Fibroblast of peridontal ligament (primary cell): Measurements from ENCODE around the gene DUSP16.
"Not testable (repeated sequence)": the region's sequence is repeated elsewhere in the genome, so short reads cannot be mapped to it uniquely, and the experiment has no call there.

Source experiments
- DNase-seq: peaks from one replicate; pipeline ENCODE4 v3.0.0-alpha.2; 2010; ENCODE audit errors: extremely low read depth

DUSP16 gene, protein sequence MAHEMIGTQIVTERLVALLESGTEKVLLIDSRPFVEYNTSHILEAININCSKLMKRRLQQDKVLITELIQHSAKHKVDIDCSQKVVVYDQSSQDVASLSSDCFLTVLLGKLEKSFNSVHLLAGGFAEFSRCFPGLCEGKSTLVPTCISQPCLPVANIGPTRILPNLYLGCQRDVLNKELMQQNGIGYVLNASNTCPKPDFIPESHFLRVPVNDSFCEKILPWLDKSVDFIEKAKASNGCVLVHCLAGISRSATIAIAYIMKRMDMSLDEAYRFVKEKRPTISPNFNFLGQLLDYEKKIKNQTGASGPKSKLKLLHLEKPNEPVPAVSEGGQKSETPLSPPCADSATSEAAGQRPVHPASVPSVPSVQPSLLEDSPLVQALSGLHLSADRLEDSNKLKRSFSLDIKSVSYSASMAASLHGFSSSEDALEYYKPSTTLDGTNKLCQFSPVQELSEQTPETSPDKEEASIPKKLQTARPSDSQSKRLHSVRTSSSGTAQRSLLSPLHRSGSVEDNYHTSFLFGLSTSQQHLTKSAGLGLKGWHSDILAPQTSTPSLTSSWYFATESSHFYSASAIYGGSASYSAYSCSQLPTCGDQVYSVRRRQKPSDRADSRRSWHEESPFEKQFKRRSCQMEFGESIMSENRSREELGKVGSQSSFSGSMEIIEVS

DNA sequence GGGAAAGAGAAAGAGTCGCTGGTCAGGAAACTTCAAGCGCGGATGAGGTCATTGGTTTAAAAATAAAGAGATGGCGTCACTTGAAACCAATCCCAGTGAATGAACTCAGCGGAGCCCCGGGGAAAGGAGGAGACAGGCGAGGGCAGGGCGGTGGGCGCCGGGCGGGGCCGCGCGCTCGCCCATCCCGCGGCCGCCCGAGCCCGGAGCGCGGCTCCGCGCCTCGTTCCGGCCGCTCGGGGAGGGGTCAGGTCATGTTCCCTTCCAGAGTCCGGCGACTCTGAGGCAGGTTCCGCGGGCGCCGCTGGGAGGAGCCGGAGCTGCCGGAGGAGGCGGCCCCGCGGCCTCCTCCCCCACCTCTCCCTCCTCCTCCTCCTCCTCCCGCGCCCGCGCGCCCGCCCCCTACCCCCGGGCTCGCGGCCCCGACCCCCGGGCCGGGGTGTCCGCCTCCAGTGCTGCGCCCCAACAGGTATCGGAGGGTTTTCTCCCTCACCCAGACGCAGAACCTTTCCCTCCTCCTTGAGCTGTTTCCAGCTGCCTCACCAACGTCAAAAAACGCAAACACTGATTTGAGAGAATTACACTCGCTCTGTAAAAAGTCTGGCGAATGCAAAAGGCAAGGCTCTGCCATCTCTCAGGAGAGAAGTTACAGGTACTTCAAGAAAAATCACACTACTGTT lies at the start of gene DUSP16:
DUSP16 (minus strand) TSS at position 279 of the 677 bp plus-strand sequence. CDS start 41,765 bp downstream, outside the sequence.
- DNase-seq: peak; percentile 98

DNA sequence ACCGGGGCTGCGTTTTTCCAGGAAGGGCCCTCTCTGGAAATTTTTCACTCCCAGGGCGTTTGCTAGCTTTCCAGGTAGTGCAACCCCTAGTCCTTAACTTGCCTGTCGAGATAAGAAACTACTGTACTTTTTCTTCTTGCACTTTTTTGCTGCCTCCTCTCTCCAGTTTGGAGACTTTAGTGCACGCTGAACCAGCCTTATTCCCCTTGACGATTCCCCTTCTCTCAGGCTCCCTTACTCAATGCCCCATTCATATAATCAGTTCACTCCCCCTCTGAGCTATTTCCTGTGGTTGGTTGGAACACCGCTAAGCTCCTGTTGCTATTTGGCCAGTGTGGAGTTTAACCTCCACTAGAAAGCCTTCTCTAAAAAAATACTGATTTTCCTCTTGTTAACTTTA lies 49.7 kb upstream of the DUSP16 start:
- peak; percentile 63 for DNase-seq

DNA sequence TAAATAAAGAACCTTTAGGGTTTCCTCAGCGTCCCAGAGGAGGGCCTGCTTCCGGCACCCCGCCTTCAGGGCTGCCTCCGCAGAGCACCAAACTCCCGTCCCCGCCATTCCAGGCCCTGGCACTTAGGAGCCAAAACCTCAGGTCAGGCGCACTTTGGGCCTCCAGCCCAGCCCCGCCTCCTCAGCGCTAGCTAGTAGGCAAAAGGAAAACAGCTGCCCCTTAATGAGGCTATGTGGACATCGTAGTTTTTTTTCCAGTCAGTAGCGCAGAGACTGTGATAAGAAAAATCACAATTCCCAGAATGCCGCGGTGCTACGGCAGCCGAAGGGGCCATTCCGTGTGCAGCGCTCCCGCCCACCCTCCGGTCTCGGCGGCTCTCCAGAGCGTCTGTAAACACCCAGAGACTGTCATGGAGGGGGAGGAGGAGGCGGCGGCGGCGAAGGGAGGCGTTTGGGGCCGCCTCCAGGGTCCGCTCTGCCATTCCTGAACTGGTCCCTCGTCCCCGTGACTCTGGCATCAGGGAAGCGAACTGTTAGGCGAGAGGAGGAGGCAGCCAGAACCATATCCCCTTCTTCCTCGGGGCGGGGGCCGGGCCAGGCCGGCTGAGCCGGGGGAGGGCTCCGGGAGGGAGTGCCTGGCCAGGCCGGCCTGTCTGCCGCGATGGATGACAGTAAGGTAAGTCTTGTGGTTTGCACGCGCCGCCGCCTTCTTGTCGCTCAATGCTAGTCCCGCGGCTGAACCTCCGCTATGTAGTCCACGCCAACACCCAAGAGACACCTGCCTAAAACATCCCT lies 49.0 kb upstream of the DUSP16 start, which contains the start of gene CREBL2:
CREBL2 (plus strand) TSS at position 365 of the 795 bp plus-strand sequence; CDS start at position 662, 297 bp downstream.
- DNase-seq: peak; percentile 98

DNA sequence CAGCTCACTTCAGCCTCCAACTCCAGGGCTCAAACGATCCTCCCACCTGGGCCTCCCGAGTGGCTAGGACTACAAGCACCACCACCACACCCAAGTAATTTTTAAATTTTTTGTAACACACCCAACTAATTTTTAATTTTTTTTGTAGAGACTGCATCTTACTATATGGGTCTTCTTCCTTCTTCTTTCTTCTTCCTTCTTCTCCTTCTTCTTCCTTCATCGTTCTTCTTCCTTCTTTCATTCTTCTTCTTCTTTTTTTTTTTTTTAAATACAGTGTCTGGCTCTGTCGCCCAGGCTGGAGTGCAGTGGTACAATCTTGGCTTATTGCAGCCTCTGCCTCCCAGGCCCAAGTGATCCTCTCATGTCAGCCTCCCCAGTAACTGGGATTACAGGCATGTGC lies 48.0 kb upstream of the DUSP16 start:
- no peak for DNase-seq

DNA sequence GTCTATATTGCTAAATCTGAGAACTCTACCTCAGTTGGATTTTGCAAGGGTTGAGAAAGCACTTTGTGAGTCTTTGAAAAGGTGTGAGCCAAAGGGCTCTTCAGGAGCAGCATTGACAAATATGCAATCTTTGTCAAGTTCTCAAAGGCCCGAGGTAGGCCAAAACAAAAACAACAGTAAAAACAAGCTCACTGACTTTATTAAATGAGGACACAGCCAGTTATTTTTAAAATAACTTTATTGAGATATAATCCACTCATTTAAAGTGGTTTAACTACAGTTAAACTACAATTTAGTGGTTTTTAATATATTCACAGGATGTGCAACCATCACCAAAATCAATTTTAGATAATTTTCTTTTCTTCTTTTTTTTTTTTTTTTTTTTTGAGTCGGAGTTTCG lies 47.0 kb upstream of the DUSP16 start:
- DNase-seq: no peak

DNA sequence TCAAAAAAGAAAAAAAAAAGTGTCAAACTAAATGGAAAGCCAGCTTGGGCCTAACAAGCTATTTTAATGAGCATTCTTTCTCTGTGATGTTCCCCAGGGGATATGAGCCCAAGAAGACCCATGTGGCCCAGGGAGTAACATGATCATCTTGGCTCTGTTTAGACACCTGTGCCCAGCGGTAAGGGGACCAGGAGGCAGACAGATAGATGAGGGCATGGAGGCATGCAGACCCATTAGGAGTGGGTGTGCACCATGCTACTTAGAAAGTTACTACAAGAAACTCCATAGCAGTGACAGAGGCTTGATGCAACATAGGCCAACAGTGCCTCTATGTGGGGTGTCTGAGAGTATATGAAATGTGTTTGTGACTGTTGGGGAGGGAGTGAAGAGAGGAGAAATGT lies 45.9 kb upstream of the DUSP16 start:
- peak; percentile 41 for DNase-seq

DNA sequence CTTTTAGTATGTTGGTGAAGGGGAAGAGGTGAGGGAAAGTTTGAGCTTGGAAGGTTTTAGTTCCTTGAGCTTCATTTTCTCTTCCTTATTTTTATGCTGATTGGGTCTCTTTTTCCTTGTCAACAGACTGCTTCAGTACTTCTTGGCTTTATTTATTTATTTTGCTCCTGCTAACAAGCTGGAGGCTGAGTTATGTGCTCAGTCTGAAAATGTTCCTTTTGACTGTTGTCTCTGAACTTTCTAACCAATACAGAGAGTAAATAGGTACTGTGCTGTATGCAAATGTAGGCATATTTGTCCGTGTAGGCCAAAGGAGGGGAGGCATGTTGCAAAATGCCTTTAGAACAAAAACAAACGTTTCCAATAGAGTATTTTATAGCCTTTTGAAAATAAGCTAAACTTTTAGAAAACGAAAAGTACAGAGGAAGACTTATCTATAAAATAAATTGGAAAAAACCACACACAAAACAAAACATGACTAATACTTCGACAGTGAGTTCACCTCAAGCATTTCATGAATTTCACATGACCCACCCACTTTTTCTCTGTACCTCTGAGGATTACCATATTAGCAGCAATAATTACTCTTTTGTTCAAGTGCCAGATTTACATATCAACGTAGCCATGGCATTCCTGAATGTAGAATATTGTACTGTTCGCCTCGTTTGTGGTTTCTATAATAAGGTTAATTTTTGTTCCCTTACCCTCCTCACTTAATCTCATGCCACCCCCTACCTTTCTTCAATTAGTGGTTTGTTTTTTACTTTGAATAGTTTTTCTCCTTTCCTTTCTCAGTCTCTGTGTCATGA lies 44.3 kb upstream of the DUSP16 start:
- peak; percentile 49 for DNase-seq

DNA sequence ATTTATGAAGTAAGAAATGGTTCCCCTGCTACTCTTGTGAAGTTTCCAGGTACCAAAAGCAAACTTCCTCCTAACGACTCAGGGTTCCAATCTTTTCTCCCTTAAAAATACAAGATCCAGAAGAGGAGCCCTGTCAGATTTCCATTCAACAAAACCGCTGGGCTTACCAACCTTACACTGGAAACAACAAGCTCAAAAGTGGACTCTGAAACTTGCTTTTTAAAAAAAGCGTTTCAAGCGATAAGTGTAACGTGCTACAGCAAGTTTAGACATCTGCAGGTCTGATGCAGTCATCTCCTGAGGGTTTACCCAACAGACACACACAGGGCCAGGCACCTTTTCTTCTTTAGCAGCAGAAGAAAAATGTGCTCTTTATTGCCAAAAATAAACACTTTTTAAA lies 42.1 kb upstream of the DUSP16 start:
- no peak for DNase-seq

DNA sequence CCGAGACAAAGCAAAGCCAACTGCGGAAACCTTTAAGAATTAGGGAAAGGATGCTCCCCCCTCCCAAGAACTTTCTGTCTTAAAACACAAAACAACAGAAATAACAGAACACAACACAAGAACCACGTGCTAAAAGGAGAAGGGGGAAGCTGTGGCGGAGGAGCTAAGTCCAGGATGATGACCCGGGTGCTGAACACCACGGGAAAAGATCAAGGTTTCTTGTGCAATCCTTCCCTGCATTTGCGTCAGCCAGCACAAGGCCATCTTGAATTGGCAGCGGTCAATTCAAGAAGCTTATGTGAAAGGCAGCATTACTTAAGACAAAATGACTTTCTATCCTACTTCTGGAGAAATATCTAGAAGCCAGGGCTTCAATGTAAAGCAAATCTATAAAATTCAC lies 38.0 kb upstream of the DUSP16 start:
- no peak for DNase-seq

DNA sequence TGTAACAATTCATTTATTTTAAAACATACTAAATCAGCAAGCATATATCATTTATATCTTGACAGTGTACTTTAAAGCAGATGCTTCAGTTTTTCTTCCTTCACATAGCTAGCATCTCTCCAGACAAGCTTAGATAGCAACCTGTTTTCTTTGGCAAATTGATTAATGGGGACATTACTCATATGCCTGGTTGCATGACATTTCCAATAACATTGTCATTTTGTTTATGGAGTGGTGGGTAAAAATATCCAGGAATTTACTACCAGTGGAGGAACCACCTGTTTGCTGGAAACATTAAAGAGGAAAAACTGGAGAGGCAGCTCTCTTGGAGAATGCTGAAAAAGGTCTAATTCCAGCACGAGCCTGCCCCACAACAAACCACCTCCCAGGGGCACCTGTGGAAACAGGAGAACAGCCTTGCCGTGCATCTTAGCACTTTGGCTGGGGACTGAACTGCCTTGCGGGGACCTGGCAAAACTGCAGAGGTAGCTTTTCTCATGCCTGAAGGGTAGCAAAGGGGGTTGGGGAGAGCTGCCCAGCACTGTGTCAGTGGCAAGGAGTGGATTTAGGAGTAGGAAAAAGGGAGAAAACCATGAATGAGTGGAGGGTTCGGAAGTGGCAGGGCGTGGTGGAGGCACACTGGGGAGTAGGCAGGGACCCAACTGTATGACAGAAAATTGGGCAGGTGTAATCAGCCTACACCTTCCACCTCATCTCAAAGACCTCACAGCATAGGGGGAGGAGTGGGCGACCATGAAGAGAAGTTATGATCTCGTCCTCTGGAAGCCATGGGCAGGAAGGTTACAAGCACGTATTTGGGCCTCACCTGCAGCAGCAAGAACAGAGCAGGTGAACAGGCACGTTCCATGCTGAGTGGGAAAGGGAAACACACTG lies 37.3 kb upstream of the DUSP16 start:
- DNase-seq: no peak

DNA sequence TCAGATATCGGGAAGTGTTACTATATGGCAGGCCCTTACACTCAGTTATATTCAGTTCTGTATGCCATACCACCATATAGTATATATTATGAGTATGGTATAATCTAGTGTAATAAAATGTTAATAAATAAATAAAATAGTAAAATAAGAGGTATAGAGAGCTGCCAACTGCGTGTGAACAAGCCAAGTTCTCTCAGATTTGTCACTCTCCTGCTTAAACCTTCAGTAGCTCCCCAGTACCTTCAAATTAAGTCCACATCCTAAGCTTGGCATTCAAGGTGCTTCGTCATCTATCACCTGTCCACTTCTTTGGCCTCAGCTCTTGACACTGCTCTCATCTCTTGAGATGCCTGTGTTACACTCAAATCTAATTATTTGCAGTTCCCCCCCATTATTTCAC lies 36.2 kb upstream of the DUSP16 start:
- no peak for DNase-seq

DNA sequence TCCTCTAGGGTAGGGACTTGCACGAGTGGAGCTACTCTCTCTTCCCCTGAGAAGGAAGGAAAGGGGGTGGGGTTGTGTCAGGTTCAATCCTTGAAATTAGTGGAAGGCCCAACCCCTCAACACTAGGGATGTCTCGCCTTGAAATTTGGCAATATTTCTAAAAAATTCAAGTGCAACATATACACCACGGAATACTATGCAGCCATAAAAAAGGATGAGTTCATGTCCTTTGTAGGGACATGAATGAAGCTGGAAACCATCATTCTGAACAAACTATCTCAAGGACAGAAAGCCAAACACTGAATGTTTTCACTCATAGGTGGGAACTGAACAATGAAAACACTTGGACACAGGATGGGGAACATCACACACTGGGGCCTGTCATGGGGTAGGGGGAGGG lies 33.9 kb upstream of the DUSP16 start:
- not testable (repeated sequence) for DNase-seq

DNA sequence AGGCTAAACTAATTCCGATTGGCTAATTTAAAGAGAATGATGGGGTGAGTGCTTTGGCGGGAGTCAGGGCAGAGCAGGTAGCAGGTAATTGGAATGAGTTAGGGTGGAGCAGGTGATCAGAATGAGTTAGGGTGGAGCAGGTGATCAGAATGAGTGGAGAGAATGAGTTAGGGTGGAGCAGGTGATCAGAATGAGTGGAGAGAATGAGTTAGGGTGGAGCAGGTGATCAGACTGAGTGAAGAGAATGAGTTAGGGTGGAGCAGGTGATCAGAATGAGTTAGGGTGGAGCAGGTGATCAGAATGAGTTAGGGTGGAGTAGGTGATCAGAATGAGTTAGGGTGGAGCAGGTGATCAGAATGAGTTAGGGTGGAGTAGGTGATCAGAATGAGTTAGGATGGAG lies 33.3 kb upstream of the DUSP16 start:
- DNase-seq: not testable (repeated sequence)

DNA sequence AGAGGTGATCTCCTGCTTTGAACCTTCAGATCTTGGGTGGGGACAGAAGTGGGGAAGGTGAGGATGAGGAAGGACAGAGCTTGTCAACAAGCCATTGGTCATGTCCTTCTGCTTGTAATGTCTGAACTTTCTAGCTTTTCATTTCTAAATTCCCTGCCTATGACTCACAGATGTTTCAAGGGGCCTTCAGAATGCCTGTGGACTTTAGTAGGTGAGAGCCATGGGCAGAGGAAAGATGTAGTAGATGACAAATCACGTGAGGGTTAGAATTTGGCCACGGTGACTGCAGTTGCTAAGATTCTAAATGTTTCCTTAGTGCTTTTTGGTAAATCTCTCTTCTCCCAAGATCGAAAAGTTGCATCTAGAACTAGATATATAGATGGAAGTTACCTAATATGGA lies 30.3 kb upstream of the DUSP16 start:
- peak; percentile 39 for DNase-seq

DNA sequence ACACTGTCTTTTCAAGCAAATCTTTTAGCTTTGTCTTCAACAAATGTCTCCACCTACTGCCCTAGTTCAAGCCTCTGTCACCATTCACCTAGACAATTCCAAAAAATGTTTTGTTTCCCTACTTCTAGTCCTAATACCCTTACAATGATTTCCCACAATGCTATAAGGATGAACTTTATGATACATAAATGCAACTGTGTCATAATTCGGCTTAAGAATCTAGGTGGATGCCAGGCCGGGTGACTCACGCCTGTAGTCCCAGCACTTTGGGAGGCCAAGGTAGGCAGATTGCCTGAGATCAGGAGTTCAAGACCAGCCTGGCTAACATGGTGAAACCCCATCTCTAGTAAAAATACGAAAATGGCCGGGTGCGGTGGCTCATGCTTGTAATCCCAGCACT lies 28.3 kb upstream of the DUSP16 start:
- DNase-seq: no peak

DNA sequence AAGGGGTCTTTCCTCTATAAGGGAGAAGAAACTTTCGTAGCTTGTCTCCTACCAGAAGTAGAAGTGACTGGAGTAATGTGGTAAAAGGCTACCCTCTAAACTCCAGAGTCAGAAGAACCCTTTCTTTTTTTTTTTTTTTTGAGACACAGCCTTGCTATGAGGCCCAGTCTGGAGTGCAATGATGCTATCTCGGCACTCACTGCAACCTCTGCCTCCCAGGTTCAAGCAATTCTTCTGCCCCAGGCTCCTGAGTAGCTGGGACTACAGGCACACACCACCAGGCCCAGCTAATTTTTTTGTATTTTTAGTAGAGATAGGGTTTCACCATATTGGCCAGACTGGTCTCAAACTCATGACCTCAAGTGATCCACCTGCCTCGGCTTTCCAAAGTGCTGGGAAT lies 25.8 kb upstream of the DUSP16 start:
- not testable (repeated sequence) for DNase-seq

DNA sequence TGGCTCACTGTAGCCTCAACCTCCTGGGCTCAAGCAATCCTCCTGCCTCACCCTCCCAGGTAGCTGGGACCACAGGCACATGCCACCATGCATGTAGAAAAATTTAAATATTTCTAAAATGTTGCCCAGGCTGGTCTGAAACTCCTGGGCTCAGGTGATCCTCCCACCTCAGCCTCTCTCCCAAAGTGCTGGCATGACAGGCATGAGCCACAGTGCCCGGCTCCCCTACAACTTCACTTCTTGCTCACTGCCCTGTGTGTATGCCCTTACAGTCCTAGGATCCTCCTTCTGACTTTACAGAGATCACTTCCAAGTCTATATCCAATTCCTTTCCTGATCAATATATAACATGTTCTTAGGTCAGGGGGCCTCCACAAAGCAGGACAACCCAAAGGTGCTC lies 25.2 kb upstream of the DUSP16 start:
- no peak for DNase-seq

DNA sequence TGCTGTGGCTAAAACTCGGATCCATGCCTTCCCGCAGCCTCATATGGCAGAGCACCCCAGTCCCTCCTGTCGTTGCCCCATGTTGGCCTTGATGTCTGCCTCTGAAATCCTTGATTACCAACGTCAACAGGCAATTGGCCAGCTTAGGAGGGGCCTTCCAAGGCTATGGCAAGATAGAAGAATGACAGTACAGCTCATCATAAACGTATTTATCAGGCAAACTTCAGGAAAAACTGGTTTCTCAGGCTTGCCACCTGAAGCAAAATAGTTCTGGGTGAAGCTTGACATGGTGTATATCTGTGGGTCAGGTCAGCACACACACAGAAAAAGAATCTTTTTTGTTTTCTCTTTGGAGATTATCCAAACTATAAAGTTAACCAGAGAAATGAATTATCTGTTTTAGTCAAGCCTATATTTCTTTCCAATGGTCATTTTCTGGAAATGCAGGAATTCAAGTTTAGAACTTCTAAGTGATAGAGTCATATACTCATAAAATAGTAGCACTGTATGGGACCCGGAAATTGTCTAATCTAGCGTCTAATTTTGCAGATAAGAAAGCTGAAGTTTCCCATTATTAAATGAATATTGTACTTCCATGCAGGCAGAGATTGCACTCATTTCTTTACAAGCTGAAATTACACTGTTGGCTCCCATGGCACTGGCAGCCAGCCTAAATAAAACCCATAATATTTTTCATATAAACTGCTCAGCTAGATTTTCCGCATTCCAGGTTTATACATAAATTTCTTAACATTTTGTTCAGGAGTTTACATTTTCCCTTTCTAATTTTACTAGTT lies 24.4 kb upstream of the DUSP16 start:
- DNase-seq: no peak
